ENCODE results near the gene HIGD2A. TPM values are rescaled to one million over a fixed set of nuclear protein-coding genes. Genes with fewer than 3 reads are reported as not detected.
"Not testable (repeated sequence)": the region's sequence is repeated elsewhere in the genome, so short reads cannot be mapped to it uniquely, and the experiment has no call there.

HIGD2A gene
- total RNA-seq, 1 donor from 2014 or later, result 103 TPM

DNA sequence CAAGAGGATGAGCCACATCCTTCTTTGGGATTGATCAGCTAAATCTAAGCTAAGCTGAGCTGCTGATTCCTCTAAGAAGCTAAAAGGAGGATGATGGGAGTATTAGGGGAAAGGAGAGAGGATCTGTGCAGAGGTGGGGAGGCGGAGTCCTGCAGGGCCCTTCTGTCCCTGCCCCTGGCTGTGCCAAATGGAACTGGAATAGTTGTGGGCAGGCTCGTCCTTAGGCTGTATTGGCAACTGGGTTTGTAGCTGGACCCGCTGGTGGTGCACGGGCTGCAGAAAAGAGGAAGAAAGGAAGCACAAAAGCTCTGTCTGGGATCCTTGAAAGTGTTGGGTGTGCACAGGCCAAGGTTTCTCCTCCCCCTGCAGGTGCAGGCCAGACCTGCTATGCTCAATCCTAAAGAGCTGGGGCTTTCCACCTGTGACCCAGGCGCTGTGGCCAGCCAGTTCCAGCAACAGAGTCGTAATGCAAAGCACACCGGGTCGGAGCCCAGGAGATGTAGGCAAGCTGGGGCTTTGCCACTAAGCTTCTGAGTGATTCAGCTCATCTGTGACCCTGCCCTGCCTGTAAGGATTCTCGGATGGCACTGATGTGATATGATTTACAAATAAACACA lies 18.0 kb downstream of the HIGD2A start:
- Histone ChIP-seq H3K4me3 (ENCODE audit: insufficient read depth, low read depth, low read length) (no peak overlapping the region), H3K9me3 (ENCODE audit: insufficient read depth, low read depth, low read length) (no peaks in the 10 kb centered on the region), H3K4me1 (ENCODE audit: insufficient read depth, low read length) (no peaks in the 10 kb centered on the region), H3K79me2 (ENCODE audit: insufficient read depth, low read length) (no peaks in the 10 kb centered on the region), H3K4me2 (ENCODE audit: low read length) (no peak overlapping the region), H4K20me1 (ENCODE audit: insufficient read depth, low read length) (peaks cover 18% of the 10 kb centered on the region), H3K36me3 (ENCODE audit: insufficient read depth, low read length) (peaks cover 2% of the 10 kb centered on the region), H3K27ac (ENCODE audit: low read depth, low read length) (no peak overlapping the region), H3K27me3 (ENCODE audit: insufficient read depth, low read length) (no peaks in the 10 kb centered on the region), H2AFZ (ENCODE audit: low read depth, low read length) (no peak overlapping the region), H3K9ac (ENCODE audit: low read length) (no peak overlapping the region)
- no peaks in the 10 kb centered on the region for H3K27me3 Mint-ChIP-seq (ENCODE audit: low read depth, unreplicated experiment)
- TF ChIP-seq CTCF (IDR thresholded peaks at IDR 0.05; ENCODE audit: insufficient read depth, low read depth, low read length) (no peak), EZH2 (IDR thresholded peaks at IDR 0.05; ENCODE audit: insufficient read depth, low read length) (no peak)
- H3K9me3 Mint-ChIP-seq (ENCODE audit: unreplicated experiment), result no peaks in the 10 kb centered on the region
- peaks cover 20% of the 10 kb centered on the region for H3K36me3 Mint-ChIP-seq (ENCODE audit: low read depth, unreplicated experiment)
- H3K4me1 Mint-ChIP-seq (ENCODE audit: low read depth, unreplicated experiment), result peaks cover 7% of the 10 kb centered on the region
- no peak overlapping the region for H3K4me3 Mint-ChIP-seq (ENCODE audit: unreplicated experiment)
- no peak overlapping the region for H3K27ac Mint-ChIP-seq (ENCODE audit: unreplicated experiment)
- no peak for DNase-seq (ENCODE audit: low read depth)
- FAIRE-seq, result no peak

- Mint-ChIP-seq H3K36me3 (ENCODE audit: low read depth, unreplicated experiment) (peaks cover 20% of the 10 kb centered on the region), H3K27me3 (ENCODE audit: low read depth, unreplicated experiment) (no peaks in the 10 kb centered on the region), H3K27ac (ENCODE audit: unreplicated experiment) (no peak overlapping the region), H3K4me1 (ENCODE audit: low read depth, unreplicated experiment) (peaks cover 7% of the 10 kb centered on the region), H3K9me3 (ENCODE audit: unreplicated experiment) (no peaks in the 10 kb centered on the region), H3K4me3 (ENCODE audit: unreplicated experiment) (no peak overlapping the region)
- Histone ChIP-seq H3K9me3 (ENCODE audit: insufficient read depth, low read depth, low read length) (no peaks in the 10 kb centered on the region), H3K27ac (ENCODE audit: low read depth, low read length) (no peak overlapping the region), H2AFZ (ENCODE audit: low read depth, low read length) (no peak overlapping the region), H3K27me3 (ENCODE audit: insufficient read depth, low read length) (no peaks in the 10 kb centered on the region), H3K79me2 (ENCODE audit: insufficient read depth, low read length) (peaks cover 3% of the 10 kb centered on the region), H4K20me1 (ENCODE audit: insufficient read depth, low read length) (peaks cover 25% of the 10 kb centered on the region), H3K4me1 (ENCODE audit: insufficient read depth, low read length) (no peaks in the 10 kb centered on the region), H3K4me3 (ENCODE audit: insufficient read depth, low read depth, low read length) (no peak overlapping the region), H3K4me2 (ENCODE audit: low read length) (no peak overlapping the region), H3K9ac (ENCODE audit: low read length) (no peak overlapping the region), H3K36me3 (ENCODE audit: insufficient read depth, low read length) (peaks cover 2% of the 10 kb centered on the region)
- no peak for TF ChIP-seq CTCF (IDR thresholded peaks at IDR 0.05; ENCODE audit: insufficient read depth, low read depth, low read length)
- TF ChIP-seq EZH2 (IDR thresholded peaks at IDR 0.05; ENCODE audit: insufficient read depth, low read length), result no peak
- DNase-seq (ENCODE audit: low read depth) (no peak), FAIRE-seq (no peak)
Measured at GRCh38 chr5:176407456-176408251, 19.1 kb downstream of the HIGD2A start.

DNA sequence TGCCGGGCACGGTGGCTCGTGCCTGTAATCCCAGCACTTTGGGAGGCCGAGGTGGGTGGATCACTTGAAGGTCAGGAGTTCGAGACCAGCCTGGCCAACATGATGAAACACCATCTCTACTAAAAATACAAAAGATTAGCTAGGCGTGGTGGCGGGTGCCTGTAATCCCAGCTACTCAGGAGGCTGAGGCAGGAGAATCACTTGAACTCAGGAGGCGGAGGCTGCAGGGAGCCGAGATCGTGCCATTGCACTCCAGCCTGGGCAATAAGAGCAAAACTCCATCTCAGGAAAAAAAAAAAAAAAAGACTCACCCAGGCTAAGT lies 19.7 kb downstream of the HIGD2A start:
- H3K79me2 ChIP-seq (ENCODE audit: insufficient read depth, low read length); H3K4me2 ChIP-seq (ENCODE audit: low read length); H3K9ac ChIP-seq (ENCODE audit: low read length); H3K36me3 ChIP-seq (ENCODE audit: insufficient read depth, low read length); H3K27me3 Mint-ChIP-seq (ENCODE audit: low read depth, unreplicated experiment); H2AFZ ChIP-seq (ENCODE audit: low read depth, low read length); H3K4me1 ChIP-seq (ENCODE audit: insufficient read depth, low read length); H3K9me3 ChIP-seq (ENCODE audit: insufficient read depth, low read depth, low read length); DNase-seq (ENCODE audit: low read depth); H3K27me3 ChIP-seq (ENCODE audit: insufficient read depth, low read length); FAIRE-seq; H3K9me3 Mint-ChIP-seq (ENCODE audit: unreplicated experiment); H3K27ac ChIP-seq (ENCODE audit: low read depth, low read length); H3K4me3 ChIP-seq (ENCODE audit: insufficient read depth, low read depth, low read length); H3K27ac Mint-ChIP-seq (ENCODE audit: unreplicated experiment); H3K4me3 Mint-ChIP-seq (ENCODE audit: unreplicated experiment): not testable (repeated sequence)
- Mint-ChIP-seq H3K4me1 (ENCODE audit: low read depth, unreplicated experiment) (peaks cover 13% of the 10 kb centered on the region), H3K36me3 (ENCODE audit: low read depth, unreplicated experiment) (peaks cover 23% of the 10 kb centered on the region)
- peaks cover 31% of the 10 kb centered on the region for H4K20me1 ChIP-seq (ENCODE audit: insufficient read depth, low read length)

Data from astrocyte (in vitro differentiated cells and primary cell).